ENCODE measurements around the gene LAMB3.
A peak's percentile ranks its signal among the peaks of the same experiment; 100 is the strongest.

The LAMB3 gene

GRCh38 chr1:209630383-209631225 is 21.6 kb downstream of the LAMB3 start:
- no peak for DNase-seq

DNA sequence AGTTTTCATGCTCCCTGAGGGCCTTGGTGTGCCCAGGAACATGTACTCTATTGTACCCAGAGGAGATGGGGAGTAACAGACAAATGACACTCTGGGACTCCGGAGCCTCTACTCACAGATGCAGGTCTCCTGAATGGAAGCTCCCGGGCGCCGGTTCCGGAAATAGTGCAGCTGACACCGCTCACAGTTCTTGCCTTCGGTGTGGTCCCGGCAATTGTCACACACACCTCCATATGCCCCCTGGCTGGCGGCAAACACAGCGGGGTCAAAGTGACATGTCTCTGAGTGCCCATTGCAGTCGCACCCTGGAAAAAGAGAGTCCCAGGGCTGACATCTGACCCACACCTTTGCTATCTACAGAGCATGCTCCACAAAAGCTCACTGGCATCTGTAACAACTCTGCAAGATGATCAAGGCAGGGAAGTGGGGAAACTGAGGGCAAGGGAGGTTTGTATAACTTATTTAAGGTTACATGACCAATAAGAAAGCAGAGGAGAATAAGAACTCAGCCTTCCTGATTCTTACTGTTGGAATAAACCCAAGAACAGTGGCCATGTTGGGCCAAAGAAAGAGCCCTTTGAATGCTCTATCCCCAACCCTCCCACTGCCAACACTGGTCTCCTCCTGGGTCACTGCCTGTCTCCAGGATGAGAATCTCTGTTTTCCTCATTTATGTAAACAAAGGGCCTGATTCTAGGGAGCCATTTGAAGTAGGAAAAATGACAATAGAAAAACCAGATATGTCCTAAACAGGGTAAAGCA is 22.4 kb downstream of the LAMB3 start:
- no peak for DNase-seq

DNA sequence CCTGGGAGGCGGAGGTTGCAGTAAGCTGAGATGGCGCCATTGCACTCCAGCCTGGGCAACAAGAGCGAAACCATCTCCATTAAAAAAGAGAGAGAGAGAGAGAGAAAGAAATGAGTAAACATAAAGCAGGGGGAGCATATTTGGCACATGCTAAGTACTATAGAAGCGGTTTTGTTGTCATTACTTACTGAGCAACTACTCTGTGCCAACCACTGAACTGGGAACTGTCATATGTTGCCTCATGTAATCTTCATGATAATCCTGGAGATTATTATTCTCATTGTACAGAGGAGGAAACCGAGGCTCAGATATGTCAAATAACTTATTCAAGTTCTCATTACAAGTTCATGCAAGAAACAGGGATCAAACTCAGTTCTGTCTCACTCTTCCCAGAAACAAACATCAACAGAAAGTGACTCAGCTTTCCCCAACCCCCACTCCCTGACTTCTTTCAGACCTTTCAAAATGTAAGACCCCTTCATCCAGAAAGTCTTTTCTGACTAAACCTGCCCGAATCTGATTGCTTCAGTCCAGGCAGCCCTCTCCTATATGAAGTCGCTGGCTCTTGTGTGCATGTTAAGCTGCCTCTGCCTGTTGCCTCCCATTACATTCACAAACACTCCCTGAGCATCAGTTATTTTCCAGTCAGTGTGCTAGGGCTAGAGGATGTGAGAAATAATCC is 23.5 kb downstream of the LAMB3 start:
- DNase-seq: no peak

GRCh38 chr1:209627732-209628196 is 24.5 kb downstream of the LAMB3 start:
- DNase-seq: peak; percentile 60

DNA sequence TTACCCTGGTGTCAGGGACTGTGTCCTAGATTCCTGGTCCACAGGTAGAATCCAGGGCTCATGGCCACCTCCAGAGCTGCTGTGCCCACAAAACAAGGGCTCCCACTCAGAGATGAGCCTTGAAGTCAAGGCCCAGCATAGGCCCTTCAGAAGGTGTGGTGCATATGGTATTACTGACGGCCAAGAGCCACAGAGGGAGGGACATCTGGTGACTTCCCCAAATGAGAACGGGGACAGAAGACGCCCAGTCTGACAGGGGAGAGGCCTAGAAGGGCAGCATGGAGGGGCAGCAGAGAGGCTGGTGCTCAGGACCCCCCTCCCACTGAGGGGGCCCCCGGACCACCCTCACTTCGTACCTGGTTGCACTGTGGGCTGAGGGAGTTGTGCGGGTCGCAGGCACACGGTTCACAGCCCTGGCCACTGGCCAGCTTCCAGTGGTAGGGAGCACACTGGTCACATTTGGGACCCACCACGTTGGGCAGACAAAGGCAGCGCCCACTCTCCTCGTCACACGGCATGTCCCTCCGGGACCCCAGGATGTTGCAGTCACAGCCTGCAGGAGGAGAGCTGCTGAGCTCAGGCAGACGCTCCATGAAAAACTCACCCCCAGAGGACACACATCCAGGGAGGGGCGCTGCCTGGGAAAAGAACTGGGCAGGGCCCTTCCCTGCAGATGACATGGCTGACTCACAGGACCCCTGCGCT is 25.0 kb downstream of the LAMB3 start:
- no peak for DNase-seq

DNA sequence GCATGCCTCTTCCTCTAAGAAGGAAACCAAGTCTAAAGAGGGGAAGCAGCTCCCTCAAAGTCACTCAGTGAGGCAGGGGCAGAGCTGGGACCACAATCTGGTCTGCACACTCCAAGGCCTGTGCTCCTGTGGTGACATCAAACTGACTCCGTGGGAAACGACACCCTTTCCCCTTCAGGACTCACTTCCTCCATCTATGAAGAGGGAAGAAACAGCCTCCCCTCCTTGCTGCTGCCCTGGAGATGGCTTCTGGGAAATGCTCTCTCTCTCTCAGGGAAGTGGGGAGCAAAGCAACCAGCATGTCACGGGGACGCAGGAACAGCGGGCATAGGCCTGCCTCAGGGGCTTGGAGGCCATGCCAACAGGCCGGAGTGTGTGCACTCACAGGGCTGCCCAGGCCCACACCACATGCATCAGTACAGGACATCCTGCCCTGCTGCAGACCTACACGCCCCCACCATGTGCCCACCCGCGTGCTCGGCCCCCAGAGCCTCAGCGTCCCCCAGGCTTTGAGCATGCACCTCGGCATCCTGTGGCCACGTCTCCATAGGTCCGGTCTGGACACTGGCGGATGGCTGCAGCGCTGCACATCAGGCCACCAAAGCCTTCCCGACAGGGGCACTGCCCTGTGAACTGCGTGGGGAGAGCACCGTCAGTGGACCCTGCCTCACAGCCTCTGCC is 25.7 kb downstream of the LAMB3 start:
- DNase-seq: no peak

- DNase-seq: no peak
These were observed 26.4 kb downstream of the LAMB3 start for GRCh38 chr1:209625791-209626285.

DNA sequence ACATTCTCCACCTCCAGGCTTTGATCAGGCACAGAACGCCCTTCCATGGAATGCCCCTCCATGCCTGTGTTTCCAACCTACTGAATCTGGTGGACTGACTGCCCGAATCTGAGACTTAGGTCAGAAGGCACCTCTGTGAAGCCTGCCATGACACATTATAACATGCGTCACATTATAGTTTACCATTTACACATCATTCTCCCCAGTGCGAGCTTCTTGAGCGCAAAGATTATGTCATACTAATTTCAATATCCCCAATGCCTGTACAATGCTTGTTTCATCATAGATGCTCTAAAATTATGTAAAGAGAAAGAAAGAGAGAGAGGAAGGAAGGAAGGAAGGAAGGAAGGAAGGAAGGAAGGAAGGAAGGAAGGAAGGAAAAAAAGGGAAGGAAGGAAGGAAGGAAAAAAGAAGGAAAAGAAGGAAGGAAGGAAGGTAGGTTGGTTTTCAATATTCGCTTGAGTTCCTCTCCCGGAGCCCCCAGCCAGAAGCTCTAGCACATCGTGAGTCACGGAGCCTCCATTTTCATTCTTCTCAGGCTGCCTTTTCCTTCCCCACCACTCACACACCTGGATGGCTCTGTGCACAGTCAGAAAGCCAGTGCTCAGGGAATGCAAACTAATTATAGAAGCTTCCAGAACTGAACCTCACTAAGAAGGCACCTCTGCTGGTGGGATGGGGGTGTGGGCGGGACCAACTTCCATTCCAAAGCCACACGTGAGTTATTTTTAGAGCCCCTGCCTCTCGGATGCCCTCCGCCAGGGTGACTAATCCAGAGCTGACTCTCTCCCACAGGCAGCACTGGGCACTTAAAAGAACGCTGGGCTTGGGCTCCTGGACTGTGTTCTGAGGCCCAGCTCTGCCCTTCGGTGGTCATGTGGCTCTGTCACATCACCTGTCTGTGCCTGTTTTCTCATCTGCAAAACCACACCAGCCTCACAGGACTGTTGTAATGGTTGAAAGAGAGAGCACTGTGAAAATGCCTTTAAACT is 27.4 kb downstream of the LAMB3 start:
- DNase-seq: no peak

DNA sequence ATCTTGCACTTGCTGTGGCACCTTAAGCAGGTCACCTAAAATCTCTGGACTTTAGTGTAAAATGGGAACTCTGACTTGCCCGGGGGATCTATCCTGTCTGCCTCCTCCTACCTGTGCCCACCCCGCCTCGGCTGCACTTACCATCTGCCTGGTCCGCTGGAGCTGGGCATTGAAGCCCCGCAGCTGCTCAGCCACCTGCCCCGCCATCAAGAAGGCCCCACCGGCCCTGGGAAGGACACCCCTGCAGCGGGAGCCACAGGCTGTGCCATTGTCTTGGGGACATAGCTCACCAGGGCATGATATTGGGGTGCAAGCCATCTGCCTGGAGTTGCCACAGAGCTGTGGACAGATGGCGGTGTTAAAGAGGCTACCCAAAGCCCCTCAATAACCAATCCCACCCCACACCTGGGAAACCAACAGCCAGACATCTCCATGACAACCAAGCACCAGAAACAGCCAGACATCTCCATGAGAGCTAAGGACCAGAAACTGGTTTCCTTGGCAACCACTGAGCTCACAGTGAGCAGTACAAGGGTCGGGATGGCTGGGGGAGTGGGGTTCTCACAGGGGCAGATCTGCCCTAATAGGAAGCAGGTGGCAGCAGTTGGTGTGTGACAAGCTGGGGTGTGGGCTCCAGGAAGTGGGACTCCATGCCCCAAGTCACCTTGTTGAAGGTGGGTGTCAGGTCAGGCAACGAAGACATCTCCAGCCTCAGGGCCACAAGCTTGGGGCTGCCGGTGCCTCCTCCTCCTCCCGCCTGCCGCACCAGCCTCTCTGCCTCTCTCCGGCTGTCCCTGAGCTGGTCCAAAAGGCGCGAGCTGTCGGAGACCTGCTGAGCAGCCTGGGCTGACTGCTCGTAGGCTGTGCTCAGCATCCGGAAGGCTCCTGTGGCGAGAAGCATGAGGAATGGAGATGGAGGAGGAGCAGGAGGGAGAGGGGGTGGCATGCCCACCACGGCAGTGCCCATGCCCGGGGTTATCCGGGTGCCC is 29.1 kb downstream of the LAMB3 start:
- peak; percentile 12 for DNase-seq

DNA sequence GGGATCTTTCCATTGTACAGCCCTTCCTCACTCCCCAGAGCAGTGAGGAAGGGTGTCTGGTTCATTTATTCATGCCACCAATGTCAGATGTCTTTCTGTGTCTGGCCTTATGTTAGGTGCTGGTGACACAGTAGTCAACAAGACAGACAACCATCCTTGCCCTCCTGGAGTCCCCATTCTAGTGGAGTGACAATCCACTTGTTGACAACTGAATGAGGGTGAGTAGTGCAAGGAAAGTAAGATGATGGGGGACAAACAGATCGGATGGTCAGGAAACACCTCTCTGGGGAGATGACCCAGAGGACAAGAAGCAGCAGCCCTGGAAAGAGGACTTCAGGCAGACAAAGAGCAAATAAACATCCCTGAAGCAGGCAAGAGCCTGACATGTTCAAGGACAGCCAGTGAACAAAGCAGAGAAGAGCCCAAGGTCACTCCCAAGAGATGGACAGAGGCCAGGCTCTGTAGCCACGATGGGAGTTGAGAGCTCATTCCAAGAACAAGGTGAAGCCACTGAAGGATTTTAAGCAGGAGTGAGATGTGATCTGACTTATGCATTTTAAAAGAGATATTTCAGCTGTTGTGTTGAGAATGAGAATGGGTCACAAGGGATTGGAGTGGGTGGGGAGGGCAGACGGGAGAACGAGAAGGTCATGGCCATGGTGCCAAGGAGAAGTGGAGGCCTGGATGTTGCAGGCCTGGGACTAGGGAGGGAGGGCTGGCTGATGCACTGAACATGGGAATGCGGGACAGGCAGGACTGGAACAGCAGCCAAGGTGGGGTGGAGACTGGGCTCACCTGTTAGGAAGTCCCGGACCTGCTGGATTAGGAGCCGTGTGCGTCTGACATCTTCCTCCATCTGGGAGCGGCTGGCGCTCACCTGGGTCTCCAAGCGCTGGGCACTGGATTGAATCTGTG is 30.2 kb downstream of the LAMB3 start:
- DNase-seq: no peak

DNA sequence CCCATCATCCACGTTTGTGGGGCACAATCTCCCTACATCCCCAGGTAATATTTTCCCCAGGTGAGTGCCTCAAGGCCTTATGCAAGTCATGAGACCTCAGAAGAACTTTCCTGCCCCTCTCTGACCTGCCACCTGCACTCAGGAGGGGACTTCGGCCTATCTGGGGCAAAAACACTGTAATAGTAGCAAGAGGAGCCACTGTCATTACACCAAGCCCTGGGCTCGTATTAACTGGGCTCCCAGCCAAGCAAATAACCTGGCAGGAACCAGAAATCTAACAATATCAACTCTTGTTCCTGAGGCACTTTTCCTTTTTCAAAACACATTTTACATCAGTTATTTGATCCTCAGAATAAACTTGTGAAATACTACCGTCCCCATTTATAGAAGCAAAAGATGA is 30.9 kb downstream of the LAMB3 start:
- peak; percentile 40 for DNase-seq

GRCh38 chr1:209620487-209620884 is 31.7 kb downstream of the LAMB3 start:
- no peak for DNase-seq

DNA sequence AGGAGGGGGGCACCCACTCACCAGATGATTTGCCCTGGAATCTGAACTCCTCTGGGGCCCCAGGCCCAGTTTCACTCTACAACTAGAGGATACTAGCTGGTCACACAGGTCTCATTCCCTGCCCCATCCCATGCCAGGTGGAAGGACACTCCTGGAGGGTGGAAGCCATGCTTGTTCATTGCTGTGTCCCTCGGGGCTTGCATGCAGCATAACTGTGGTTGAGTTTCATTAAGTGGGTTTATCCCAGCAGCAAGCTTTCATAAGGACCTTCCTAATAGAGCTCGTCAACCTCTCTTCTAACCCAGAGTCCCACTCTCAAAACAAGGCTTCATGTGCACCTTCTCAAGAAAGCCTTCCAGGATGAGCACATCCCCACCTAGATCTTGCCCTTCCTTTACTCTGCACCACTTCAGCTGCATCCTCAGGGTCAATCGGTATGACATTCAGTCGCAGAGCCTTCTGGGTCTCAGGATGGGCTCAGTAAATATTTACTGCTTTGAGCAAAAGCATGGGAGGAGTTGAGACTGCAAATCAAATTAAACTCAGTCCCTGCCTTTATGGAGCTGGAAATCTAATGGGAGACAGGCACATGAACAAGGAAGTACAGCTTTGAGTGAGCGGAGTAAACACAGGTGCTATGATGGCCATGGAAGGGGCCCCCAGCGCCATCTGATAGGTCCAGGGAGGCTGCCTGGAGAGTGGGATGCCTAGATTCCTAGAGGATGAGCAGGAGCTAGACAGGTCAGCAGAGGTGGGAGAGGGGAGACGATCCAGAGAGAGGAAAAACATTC is 32.3 kb downstream of the LAMB3 start:
- DNase-seq: no peak

DNA sequence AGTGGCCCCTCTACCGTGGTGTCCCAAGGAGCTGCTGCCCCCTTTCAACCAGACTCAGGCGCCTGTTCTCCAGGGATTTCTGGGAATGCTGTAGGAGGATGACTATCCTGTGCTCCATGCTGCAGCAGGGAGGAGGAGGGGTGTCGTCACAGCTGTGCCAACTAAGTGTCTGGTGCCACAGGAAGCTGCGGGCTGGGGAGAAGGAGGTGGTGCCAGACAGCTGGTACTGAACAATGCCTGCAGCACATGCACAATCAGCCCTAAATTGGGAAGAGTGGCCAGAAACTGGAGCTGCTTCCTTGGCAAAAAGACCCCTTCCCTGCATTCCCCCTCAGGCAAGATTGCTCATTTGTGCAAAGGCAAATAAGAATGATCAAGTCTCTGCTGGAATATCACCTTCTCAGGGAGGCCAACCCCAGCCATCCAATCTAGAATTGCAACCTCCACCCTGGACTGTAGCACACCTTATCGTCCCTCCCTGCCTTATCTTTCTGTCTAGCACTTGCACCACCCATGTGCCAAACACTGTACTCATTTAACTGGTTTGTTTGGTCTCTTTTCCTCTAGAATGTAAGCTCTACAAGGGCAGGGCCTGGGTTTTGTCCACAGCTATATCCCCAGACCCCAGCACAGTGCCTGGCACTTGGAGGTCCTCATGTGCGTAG is 33.3 kb downstream of the LAMB3 start:
- DNase-seq: no peak

- no peak for DNase-seq
These were observed 33.9 kb downstream of the LAMB3 start for GRCh38 chr1:209618291-209618690.

DNA sequence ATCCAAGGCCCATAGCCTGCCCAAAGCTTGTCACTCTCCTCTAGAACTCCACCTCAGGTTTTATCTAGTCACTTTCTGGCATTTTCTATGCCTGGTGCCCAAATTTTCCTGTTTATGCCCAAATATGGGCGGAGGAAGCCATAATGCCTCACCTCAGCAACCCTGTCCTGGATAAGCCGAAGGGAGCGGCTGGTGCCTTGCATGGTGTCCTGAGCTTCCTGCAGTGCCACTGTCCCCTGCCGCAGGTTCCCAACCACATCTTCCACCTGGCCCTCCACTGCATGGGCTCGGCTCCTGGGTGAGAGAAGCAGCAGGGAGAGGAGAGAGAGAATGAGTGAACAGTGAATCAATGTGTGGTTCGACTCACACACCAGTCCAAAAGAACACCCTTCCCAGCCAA is 34.5 kb downstream of the LAMB3 start:
- no peak for DNase-seq

Measured in NCI-H1105 treated with DMSO at 0.1 percent for 48 hours (cell line).